ENCODE data around the gene GIMAP6. TPM values are rescaled to one million over a fixed set of nuclear protein-coding genes. Genes with fewer than 3 reads are reported as not detected.

Gene GIMAP6
- total RNA-seq = 0.39 and 1.0 TPM in 2 replicates

DNA sequence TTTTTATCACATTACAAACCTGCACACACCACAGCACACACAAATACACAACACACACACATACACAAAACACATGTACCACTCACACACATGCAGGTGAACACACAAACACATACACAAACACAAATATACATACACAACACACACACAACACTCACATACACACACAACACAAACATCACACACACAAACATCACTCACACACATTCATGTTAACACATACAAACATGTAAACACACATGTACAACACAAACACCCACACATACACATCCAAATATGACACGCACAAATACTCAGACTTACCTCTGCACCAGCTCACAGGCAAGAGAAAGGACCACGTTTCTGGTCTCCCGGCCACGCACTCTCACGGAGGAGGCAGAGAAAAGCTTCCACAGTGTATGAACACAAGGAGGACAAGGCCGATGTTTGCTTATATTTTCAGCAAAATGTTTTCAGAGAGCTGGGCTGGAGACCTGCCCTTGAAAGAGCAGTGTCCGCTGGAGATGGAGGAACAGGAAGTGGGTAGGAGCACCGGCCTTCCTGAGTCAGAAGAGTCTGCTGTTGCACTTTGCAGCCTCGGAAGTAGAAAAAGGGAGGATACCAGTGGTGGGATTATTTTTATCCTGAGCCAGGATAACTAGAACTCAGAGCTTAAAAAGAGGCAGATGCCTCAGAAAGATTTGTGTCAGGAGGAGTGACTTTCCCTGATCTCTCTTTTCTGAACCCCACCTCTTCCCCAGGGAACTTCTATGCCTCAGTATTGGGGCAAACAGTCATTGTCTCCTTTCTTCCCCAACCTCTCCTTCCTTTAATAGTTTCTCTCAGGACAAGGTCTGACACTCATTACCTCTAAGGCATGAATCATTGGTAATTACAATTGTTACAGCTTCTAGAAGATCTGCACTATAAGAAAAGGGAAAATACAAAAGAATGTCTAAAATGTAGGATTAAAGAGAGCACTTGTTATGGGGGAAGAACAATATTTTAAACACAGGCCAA lies at the start of gene GIMAP6:
TSS of gene GIMAP6 (minus strand) at position 520 of the 999 bp plus-strand sequence. CDS start 2,243 bp downstream, outside the sequence.

Other genes with a start within 250 kb of the GIMAP6 start
- under 0.01 and 0.39 TPM in 2 replicates for gene GIMAP8, start 181.8 kb downstream of the GIMAP6 start, total RNA-seq
- 0.13 TPM in 1 of 2 replicates, not detected in the other for gene GIMAP7, start 117.5 kb downstream of the GIMAP6 start, total RNA-seq
- 1.4 TPM in 1 of 2 replicates, not detected in the other for gene GIMAP4, start 65.0 kb downstream of the GIMAP6 start, total RNA-seq
- 1.0 and 2.1 TPM in 2 replicates for gene GIMAP2, start 53.3 kb upstream of the GIMAP6 start, total RNA-seq
- under 0.01 TPM in 1 of 2 replicates, not detected in the other for gene GIMAP1, start 84.2 kb upstream of the GIMAP6 start, total RNA-seq
- 0.13 TPM in 1 of 2 replicates, not detected in the other for gene GIMAP5, start 105.0 kb upstream of the GIMAP6 start, total RNA-seq
- 14.3 TPM in 1 of 2 replicates, not detected in the other for gene TMEM176B, start 168.0 kb upstream of the GIMAP6 start, total RNA-seq
- gene TMEM176A, start 168.4 kb upstream of the GIMAP6 start, total RNA-seq = 19.9 TPM in 1 of 2 replicates, not detected in the other
- not detected in 2 replicates for gene AOC1, start 220.1 kb upstream of the GIMAP6 start, total RNA-seq